GM18907 (cell line): Measurements from ENCODE around the gene ZNF90.
"Not testable (repeated sequence)": the region's sequence is repeated elsewhere in the genome, so short reads cannot be mapped to it uniquely, and the experiment has no call there.

Experiments
- ATAC-seq: cut with Tn5 transposase; IDR thresholded peaks from one replicate; pipeline ENCODE4 v1.9.1; 2021; ENCODE audit warnings: mild to moderate bottlenecking, moderate library complexity; ENCODE audit not compliant: unreplicated experiment

The ZNF90 gene

GRCh38 chr19:20077791-20078463 lies at the start of gene ZNF90:
Gene ZNF90, plus strand, starts transcription at chr19:20078000. Its CDS starts 133 bp downstream, at chr19:20078133.
- ATAC-seq: peak; percentile 95

- ATAC-seq: no peak
These were observed 49.2 kb upstream of the ZNF90 start for GRCh38 chr19:20028611-20029010.

GRCh38 chr19:20035935-20036334 lies 41.9 kb upstream of the ZNF90 start:
- ATAC-seq: no peak

- no peak for ATAC-seq
These were observed 39.2 kb upstream of the ZNF90 start for GRCh38 chr19:20038358-20039202.

GRCh38 chr19:20039203-20039723 lies 38.5 kb upstream of the ZNF90 start, which contains the start of gene ZNF682:
Gene ZNF682, minus strand, starts transcription at chr19:20039505. Its CDS starts 160 bp downstream, at chr19:20039345.
- ATAC-seq: peak; percentile 99

- no peak for ATAC-seq
These were observed 33.1 kb upstream of the ZNF90 start for GRCh38 chr19:20044663-20045062.

GRCh38 chr19:20045742-20046141 lies 32.1 kb upstream of the ZNF90 start:
- not testable (repeated sequence) for ATAC-seq

GRCh38 chr19:20051841-20052768 lies 25.7 kb upstream of the ZNF90 start:
- ATAC-seq: peak; percentile 97

GRCh38 chr19:20058738-20059137 lies 19.1 kb upstream of the ZNF90 start:
- ATAC-seq: not testable (repeated sequence)

- no peak for ATAC-seq
These were observed 17.5 kb upstream of the ZNF90 start for GRCh38 chr19:20060282-20060681.

- no peak for ATAC-seq
These were observed 10.9 kb upstream of the ZNF90 start for GRCh38 chr19:20066861-20067260.

- no peak for ATAC-seq
These were observed 9.9 kb upstream of the ZNF90 start for GRCh38 chr19:20067943-20068342.

GRCh38 chr19:20068559-20068958 lies 9.2 kb upstream of the ZNF90 start:
- ATAC-seq: not testable (repeated sequence)

GRCh38 chr19:20070691-20071090 lies 7.1 kb upstream of the ZNF90 start:
- ATAC-seq: no peak

- ATAC-seq: no peak
These were observed 4.9 kb upstream of the ZNF90 start for GRCh38 chr19:20072936-20073335.

GRCh38 chr19:20078581-20079031 lies 806 bp downstream of the ZNF90 start:
- ATAC-seq: no peak

GRCh38 chr19:20079476-20079875 lies 1.7 kb downstream of the ZNF90 start:
- no peak for ATAC-seq

- no peak for ATAC-seq
These were observed 2.9 kb downstream of the ZNF90 start for GRCh38 chr19:20080656-20081055.

GRCh38 chr19:20082232-20082833 lies 4.5 kb downstream of the ZNF90 start:
- ATAC-seq: not testable (repeated sequence)

GRCh38 chr19:20082876-20083275 lies 5.1 kb downstream of the ZNF90 start:
- ATAC-seq: not testable (repeated sequence)
